Measurements from ENCODE around the gene FGF18. TPM values are rescaled to one million over a fixed set of nuclear protein-coding genes. Genes with fewer than 3 reads are reported as not detected.

Gene FGF18
- total RNA-seq, 1 experiment from 2014 or later = 2.1 TPM

DNA sequence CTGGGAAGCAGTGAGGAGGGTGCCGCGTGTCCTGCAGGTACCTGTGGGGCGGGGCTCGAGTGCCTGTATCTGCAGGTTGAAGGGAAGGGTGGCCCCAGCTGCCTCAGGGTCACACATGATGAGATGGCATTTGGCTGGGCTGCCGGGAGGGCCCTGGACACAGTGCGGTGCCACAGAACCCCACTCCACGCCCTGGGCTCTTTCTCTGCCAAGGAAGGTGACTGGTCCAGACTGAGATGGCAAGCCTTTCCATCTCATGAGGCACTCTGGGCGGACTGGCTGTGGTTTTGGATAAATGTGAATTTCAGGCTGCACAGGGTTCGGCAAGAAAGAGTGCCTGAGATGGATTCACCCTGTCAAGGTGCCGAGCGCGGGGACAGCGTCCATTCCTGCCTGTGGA is 69.4 kb downstream of the FGF18 start:
- no TSS peak for BruUV-seq (replicated peaks)
- intact Hi-C loops (cut with micrococcal nuclease; ENCODE audit: unreplicated experiment) = loop anchor here (10.0 kb wide), 1 partner anchor 416 kb away; no protein-coding TSS in a partner anchor
- no peak overlapping the region for H3K4me3 Mint-ChIP-seq (ENCODE audit: unreplicated experiment)
- H3K9me3 Mint-ChIP-seq (ENCODE audit: unreplicated experiment) = no peaks in the 10 kb centered on the region
- CTCF ChIA-PET = no interaction called here
- Histone ChIP-seq H3K9me3 (no peaks in the 10 kb centered on the region), H3K36me3 (ENCODE audit: control insufficient read depth, insufficient read depth, low read length) (no peaks in the 10 kb centered on the region), H3K4me1 (no peaks in the 10 kb centered on the region), H3K4me3 (ENCODE audit: low read depth, low read length) (no peak overlapping the region), H3K27me3 (replicated peaks; ENCODE audit: control insufficient read depth, insufficient read depth, low read length) (no peaks in the 10 kb centered on the region; the same call in 1 of the 2 replicates)
- H3K36me3 Mint-ChIP-seq (ENCODE audit: insufficient read depth, unreplicated experiment) = no peaks in the 10 kb centered on the region
- POLR2A ChIA-PET = no interaction called here
- TF ChIP-seq CTCF (IDR thresholded peaks at IDR 0.05; ENCODE audit: insufficient read depth in 1 of 2, low read depth in 1 of 2, low read length in 1 of 2, severe bottlenecking in 1 of 2, unreplicated experiment in 1 of 2) = no peak
- DNase-seq = no peak
- H3K27ac Mint-ChIP-seq (ENCODE audit: unreplicated experiment) = no peak overlapping the region
- peaks cover 19% of the 10 kb centered on the region for H3K27me3 Mint-ChIP-seq (ENCODE audit: insufficient read depth, unreplicated experiment)
- H3K4me1 Mint-ChIP-seq (ENCODE audit: low read depth, unreplicated experiment) = no peaks in the 10 kb centered on the region

DNA sequence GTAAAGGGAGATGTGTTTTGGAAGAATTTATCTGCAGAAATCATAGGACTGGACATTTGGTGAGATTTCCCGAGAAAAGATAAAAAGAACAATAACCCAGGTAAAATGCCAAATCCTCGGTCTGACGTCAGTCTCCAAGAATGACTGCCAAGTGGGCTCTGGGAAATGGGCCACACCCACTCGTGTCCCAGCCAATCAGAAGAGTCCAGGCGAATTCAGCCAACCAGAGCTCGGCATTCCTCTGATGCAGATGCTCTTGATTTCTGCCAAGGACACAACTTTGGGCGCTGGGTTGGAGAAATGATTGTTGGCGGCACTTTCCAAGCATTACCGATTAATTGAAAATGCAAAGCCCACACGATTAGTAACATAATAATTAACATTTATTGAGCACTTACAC is 73.3 kb downstream of the FGF18 start:
- no peaks in the 10 kb centered on the region for H3K36me3 Mint-ChIP-seq (ENCODE audit: insufficient read depth, unreplicated experiment)
- H3K27me3 Mint-ChIP-seq (ENCODE audit: insufficient read depth, unreplicated experiment) = peaks cover 19% of the 10 kb centered on the region
- no peak overlapping the region for H3K4me3 Mint-ChIP-seq (ENCODE audit: unreplicated experiment)
- ChIA-PET CTCF (no interaction called here), POLR2A (no interaction called here)
- TF ChIP-seq CTCF (IDR thresholded peaks at IDR 0.05; ENCODE audit: insufficient read depth in 1 of 2, low read depth in 1 of 2, low read length in 1 of 2, severe bottlenecking in 1 of 2, unreplicated experiment in 1 of 2) = no peak
- H3K4me1 Mint-ChIP-seq (ENCODE audit: low read depth, unreplicated experiment) = no peaks in the 10 kb centered on the region
- Histone ChIP-seq H3K27me3 (replicated peaks; ENCODE audit: control insufficient read depth, insufficient read depth, low read length) (no peaks in the 10 kb centered on the region; the same call in 1 of the 2 replicates), H3K36me3 (ENCODE audit: control insufficient read depth, insufficient read depth, low read length) (no peaks in the 10 kb centered on the region), H3K9me3 (no peaks in the 10 kb centered on the region), H3K4me3 (ENCODE audit: low read depth, low read length) (no peak overlapping the region), H3K4me1 (peaks cover 4% of the 10 kb centered on the region; the same call in 1 of the 2 replicates)
- no peaks in the 10 kb centered on the region for H3K9me3 Mint-ChIP-seq (ENCODE audit: unreplicated experiment)
- H3K27ac Mint-ChIP-seq (ENCODE audit: unreplicated experiment) = no peak overlapping the region
- BruUV-seq (replicated peaks) = no TSS peak
- intact Hi-C loops (cut with micrococcal nuclease; ENCODE audit: unreplicated experiment) = no loop called here
- DNase-seq = no peak

- Histone ChIP-seq H3K36me3 (ENCODE audit: control insufficient read depth, insufficient read depth, low read length) (no peaks in the 10 kb centered on the region), H3K4me1 (peaks cover 4% of the 10 kb centered on the region; the same call in 1 of the 2 replicates), H3K4me3 (ENCODE audit: low read depth, low read length) (no peak overlapping the region), H3K9me3 (no peaks in the 10 kb centered on the region), H3K27me3 (replicated peaks; ENCODE audit: control insufficient read depth, insufficient read depth, low read length) (no peaks in the 10 kb centered on the region)
- H3K4me1 Mint-ChIP-seq (ENCODE audit: low read depth, unreplicated experiment) = no peaks in the 10 kb centered on the region
- no peaks in the 10 kb centered on the region for H3K36me3 Mint-ChIP-seq (ENCODE audit: insufficient read depth, unreplicated experiment)
- H3K27ac Mint-ChIP-seq (ENCODE audit: unreplicated experiment) = no peak overlapping the region
- no peak for TF ChIP-seq CTCF (IDR thresholded peaks at IDR 0.05; ENCODE audit: insufficient read depth in 1 of 2, low read depth in 1 of 2, low read length in 1 of 2, severe bottlenecking in 1 of 2, unreplicated experiment in 1 of 2)
- ChIA-PET CTCF (no interaction called here), POLR2A (no interaction called here)
- H3K4me3 Mint-ChIP-seq (ENCODE audit: unreplicated experiment) = no peak overlapping the region
- H3K27me3 Mint-ChIP-seq (ENCODE audit: insufficient read depth, unreplicated experiment) = peaks cover 14% of the 10 kb centered on the region
- H3K9me3 Mint-ChIP-seq (ENCODE audit: unreplicated experiment) = no peaks in the 10 kb centered on the region
- no peak for DNase-seq
- BruUV-seq (replicated peaks) = no TSS peak
- intact Hi-C loops (cut with micrococcal nuclease; ENCODE audit: unreplicated experiment) = no loop called here
Observed at GRCh38 chr5:171493646-171494393, 74.4 kb downstream of the FGF18 start.
